ENCODE data around the gene ENOPH1. TPM values are rescaled to one million over a fixed set of nuclear protein-coding genes. Genes with fewer than 3 reads are reported as not detected.
"Not testable (repeated sequence)": the region's sequence is repeated elsewhere in the genome, so short reads cannot be mapped to it uniquely, and the experiment has no call there.

Gene ENOPH1
- total RNA-seq, 1 donor, result 22.9 TPM

DNA sequence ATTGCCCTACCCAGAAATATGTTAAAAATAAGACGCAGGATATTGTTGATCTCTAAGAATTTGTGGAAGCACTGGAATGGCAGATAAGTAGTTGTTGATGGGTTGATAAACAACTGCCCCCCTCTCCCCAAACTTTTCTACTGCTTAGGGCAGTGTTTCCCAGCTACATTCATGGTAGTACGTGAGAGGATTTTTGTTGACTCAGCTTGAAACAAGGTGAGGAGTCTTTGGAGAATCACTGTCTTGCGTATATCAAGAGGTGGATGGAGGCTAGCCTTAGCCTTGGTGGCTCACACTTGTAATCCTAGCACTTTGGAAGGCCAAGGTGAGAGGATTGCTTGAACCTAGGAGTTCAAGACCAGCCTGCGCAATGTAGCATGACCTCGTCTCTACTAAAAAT lies 5.7 kb downstream of the ENOPH1 start:
- Histone ChIP-seq H3K4me3 (ENCODE audit: low read length) (no peak overlapping the region), H3K27me3 (ENCODE audit: insufficient read depth, low read length) (no peaks in the 10 kb centered on the region), H3K4me1 (ENCODE audit: insufficient read depth, low read length) (peaks cover 30% of the 10 kb centered on the region), H3K9me3 (ENCODE audit: low read depth, low read length) (no peaks in the 10 kb centered on the region)

DNA sequence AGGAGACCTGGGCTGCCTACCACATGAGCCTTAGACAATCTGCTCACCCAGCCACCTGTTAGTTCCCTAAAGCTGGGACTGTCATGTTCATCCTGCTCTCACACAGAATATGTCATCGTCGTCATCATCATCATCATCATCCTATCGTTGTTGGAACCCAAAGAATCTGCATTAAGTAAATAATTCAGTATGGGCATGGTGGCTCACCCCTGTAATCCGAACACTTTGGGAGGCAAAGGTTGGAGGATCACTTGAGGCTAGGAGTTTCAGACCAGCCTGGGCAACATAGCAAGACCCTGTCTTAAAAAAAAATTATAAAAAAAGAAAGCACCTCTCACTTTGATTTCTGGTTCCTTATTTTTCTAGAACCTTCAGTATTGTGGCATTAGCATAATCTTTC lies 6.4 kb downstream of the ENOPH1 start:
- no peaks in the 10 kb centered on the region for H3K27me3 ChIP-seq (ENCODE audit: insufficient read depth, low read length)
- no peaks in the 10 kb centered on the region for H3K9me3 ChIP-seq (ENCODE audit: low read depth, low read length)
- H3K4me3 ChIP-seq (ENCODE audit: low read length), result no peak overlapping the region
- peaks cover 24% of the 10 kb centered on the region for H3K4me1 ChIP-seq (ENCODE audit: insufficient read depth, low read length)

DNA sequence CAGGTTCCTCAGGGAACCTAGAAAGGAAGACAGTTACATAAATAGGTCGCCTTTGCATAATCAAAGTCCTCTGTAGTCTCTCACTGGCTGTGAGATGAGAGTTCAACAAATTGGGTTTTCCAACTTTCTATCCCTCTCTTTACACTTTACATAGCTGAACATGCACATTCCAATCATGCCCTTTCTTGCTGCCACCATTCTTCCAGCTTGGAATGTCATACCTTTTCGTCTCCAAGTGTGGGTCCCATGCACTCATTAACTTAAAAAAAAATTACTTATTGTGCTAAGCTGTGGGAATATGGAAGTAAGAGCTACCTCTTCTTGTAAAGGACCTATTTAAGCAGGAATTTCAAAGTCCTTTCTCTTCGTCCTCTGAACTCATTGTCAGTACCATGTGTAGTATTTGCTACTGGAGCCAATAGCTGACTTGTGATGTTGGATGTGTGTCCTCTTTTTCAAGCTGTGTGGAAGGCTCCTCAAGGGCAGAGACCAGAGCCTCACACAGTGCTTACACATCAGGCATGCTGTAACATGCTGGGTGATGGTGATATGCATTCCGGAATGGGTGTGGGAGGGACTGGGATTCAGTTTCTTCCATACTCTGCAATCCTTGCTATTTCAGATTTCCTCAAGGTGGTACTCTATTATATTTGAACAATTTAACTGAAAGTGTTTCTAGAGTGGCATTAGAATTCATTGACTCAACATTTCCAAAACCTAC lies 7.1 kb downstream of the ENOPH1 start:
- H3K27me3 ChIP-seq (ENCODE audit: insufficient read depth, low read length), result no peaks in the 10 kb centered on the region
- no peak overlapping the region for H3K4me3 ChIP-seq (ENCODE audit: low read length)
- H3K4me1 ChIP-seq (ENCODE audit: insufficient read depth, low read length), result peaks cover 17% of the 10 kb centered on the region
- no peaks in the 10 kb centered on the region for H3K9me3 ChIP-seq (ENCODE audit: low read depth, low read length)

- H3K9me3 ChIP-seq (ENCODE audit: low read depth, low read length), result no peaks in the 10 kb centered on the region
- peaks cover 10% of the 10 kb centered on the region for H3K4me1 ChIP-seq (ENCODE audit: insufficient read depth, low read length)
- no peaks in the 10 kb centered on the region for H3K27me3 ChIP-seq (ENCODE audit: insufficient read depth, low read length)
- no peak overlapping the region for H3K4me3 ChIP-seq (ENCODE audit: low read length)
These were observed 8.7 kb downstream of the ENOPH1 start for GRCh38 chr4:82439088-82439487.

GRCh38 chr4:82447886-82448285 lies 17.5 kb downstream of the ENOPH1 start:
- Histone ChIP-seq H3K4me1 (ENCODE audit: insufficient read depth, low read length) (no peaks in the 10 kb centered on the region), H3K4me3 (ENCODE audit: low read length) (no peak overlapping the region), H3K27me3 (ENCODE audit: insufficient read depth, low read length) (no peaks in the 10 kb centered on the region)

GRCh38 chr4:82450966-82451755 lies 20.8 kb downstream of the ENOPH1 start:
- Histone ChIP-seq H3K27me3 (ENCODE audit: insufficient read depth, low read length) (no peaks in the 10 kb centered on the region), H3K4me3 (ENCODE audit: low read length) (no peak overlapping the region), H3K9me3 (ENCODE audit: low read depth, low read length) (no peaks in the 10 kb centered on the region), H3K4me1 (ENCODE audit: insufficient read depth, low read length) (no peaks in the 10 kb centered on the region)

More at GRCh38 chr4:82447886-82448285, 17.5 kb downstream of the ENOPH1 start:
- no peaks in the 10 kb centered on the region for H3K9me3 ChIP-seq (ENCODE audit: low read depth, low read length)

DNA sequence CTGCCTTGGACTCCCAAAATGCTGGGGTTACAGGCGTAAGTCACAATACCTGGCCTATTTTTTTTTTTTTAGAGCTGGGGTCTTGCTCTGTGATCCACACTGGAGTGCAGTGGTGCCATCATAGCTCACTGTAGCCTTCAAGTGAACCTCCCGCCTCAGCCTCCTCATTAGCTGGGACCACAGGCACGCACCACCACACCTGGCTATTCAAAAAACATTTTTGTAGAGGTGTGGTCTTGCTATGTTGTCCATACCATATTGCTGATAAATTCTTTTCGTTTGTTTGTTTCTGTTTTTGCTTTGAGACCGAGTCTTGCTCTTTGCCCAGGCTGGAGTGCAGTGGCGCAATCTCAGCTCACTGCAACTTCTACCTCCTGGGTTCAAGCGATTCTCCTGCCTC lies 21.6 kb downstream of the ENOPH1 start:
- Histone ChIP-seq H3K9me3 (ENCODE audit: low read depth, low read length) (no peaks in the 10 kb centered on the region), H3K4me3 (ENCODE audit: low read length) (no peak overlapping the region), H3K4me1 (ENCODE audit: insufficient read depth, low read length) (no peaks in the 10 kb centered on the region), H3K27me3 (ENCODE audit: insufficient read depth, low read length) (no peaks in the 10 kb centered on the region)

GRCh38 chr4:82457266-82457665 lies 26.9 kb downstream of the ENOPH1 start:
- Histone ChIP-seq H3K9me3 (ENCODE audit: low read depth, low read length) (no peaks in the 10 kb centered on the region), H3K4me1 (ENCODE audit: insufficient read depth, low read length) (no peaks in the 10 kb centered on the region), H3K27me3 (ENCODE audit: insufficient read depth, low read length) (no peaks in the 10 kb centered on the region), H3K4me3 (ENCODE audit: low read length) (no peak overlapping the region)

DNA sequence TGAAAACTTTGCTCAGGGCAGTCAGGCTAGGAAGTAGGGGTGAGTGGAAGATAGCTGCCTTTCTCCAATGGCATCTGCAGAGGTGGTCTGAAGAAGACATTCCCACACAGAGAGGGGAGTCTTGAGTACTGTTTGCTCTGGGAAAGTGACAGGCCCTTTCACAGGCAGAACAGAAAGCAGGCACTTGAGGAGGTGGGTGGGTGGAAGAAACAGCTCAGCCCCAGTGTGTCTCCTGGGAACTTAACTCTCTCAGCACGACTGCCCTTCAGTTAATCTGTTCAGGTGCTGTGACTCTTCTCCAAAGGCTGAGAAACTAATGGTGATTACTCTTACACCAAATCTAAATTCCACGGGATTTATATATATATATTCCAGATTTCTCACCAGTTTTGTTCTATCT lies 28.3 kb downstream of the ENOPH1 start:
- Histone ChIP-seq H3K9me3 (ENCODE audit: low read depth, low read length) (no peaks in the 10 kb centered on the region), H3K4me1 (ENCODE audit: insufficient read depth, low read length) (no peaks in the 10 kb centered on the region), H3K27me3 (ENCODE audit: insufficient read depth, low read length) (no peaks in the 10 kb centered on the region), H3K4me3 (ENCODE audit: low read length) (no peak overlapping the region)

- no peaks in the 10 kb centered on the region for H3K9me3 ChIP-seq (ENCODE audit: low read depth, low read length)
- no peaks in the 10 kb centered on the region for H3K4me1 ChIP-seq (ENCODE audit: insufficient read depth, low read length)
- H3K27me3 ChIP-seq (ENCODE audit: insufficient read depth, low read length), result no peaks in the 10 kb centered on the region
- no peak overlapping the region for H3K4me3 ChIP-seq (ENCODE audit: low read length)
These were observed 31.3 kb downstream of the ENOPH1 start for GRCh38 chr4:82461710-82462109.

DNA sequence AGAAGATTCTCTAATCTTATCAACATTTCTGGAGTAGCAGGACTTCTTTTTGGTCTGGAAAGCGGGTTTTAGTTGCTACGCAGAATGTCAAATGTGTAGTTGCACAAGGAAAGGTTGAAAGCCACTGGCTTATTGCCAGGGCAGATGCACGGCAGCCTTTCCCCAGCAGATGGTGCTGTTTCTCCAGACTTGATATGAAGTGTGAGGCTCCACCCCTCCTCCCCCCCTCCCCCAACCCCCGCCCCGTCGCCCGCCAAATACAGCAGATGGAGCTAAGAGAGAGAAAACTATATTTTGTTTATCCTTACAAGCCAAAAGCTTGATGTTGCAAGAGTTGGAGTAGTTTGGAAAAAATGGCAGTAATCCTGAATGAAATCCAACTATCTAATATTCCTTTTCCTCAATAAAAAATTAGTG lies 32.0 kb downstream of the ENOPH1 start:
- H3K27me3 ChIP-seq (ENCODE audit: insufficient read depth, low read length), result no peaks in the 10 kb centered on the region
- H3K4me3 ChIP-seq (ENCODE audit: low read length), result no peak overlapping the region
- H3K9me3 ChIP-seq (ENCODE audit: low read depth, low read length), result no peaks in the 10 kb centered on the region
- no peaks in the 10 kb centered on the region for H3K4me1 ChIP-seq (ENCODE audit: insufficient read depth, low read length)

- Histone ChIP-seq H3K4me3 (ENCODE audit: low read length) (no peak overlapping the region), H3K27me3 (ENCODE audit: insufficient read depth, low read length) (no peaks in the 10 kb centered on the region), H3K9me3 (ENCODE audit: low read depth, low read length) (no peaks in the 10 kb centered on the region), H3K4me1 (ENCODE audit: insufficient read depth, low read length) (no peaks in the 10 kb centered on the region)
These were observed 32.8 kb downstream of the ENOPH1 start for GRCh38 chr4:82463221-82463620.

DNA sequence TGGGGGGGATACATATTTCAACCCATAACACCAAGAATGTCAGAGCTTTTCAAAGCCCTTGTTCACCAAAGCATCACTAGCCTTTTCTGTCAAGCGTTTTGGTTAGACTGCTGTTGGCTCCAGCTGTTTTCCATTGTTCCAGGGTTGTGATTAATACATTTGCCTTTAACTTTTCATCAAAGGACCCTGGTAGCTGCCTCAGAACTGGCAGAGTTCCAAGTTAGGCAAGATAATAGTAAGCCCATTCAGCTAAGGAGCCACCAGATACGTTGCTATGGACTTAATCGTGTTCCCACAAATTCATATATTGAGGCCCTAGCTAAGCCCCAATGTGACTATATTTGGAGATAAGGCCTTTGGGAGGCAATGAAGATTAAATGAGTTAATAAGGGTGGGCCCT lies 37.1 kb downstream of the ENOPH1 start:
- no peaks in the 10 kb centered on the region for H3K9me3 ChIP-seq (ENCODE audit: low read depth, low read length)
- H3K4me3 ChIP-seq (ENCODE audit: low read length), result no peak overlapping the region
- no peaks in the 10 kb centered on the region for H3K4me1 ChIP-seq (ENCODE audit: insufficient read depth, low read length)
- no peaks in the 10 kb centered on the region for H3K27me3 ChIP-seq (ENCODE audit: insufficient read depth, low read length)

DNA sequence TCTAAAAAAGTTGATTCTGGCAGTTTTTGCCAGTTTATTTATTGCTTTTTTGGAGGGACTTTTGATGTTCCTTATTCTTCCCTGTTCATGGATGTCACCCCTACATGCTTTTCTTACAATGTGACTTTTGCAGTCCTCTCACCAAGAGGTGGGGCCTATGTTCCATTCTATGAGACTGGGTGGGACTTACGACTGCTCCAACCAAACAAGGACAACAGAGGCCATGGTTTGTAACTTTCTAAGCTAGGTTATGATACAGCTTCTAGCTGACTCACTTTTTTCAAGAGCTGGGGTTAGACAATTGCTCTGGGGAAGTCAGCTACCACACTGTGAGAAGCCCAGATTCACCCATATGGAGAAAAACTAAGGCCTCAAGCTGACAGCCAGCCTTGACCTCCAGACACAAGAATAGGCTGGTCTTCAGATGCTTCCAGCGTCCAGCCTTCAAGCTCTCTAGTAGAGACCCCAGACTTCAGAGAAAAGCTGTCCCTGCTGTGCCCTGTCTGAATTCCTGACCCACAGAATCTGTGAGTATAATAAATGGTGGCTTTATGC lies 39.5 kb downstream of the ENOPH1 start:
- H3K4me1 ChIP-seq (ENCODE audit: insufficient read depth, low read length), result no peaks in the 10 kb centered on the region
- no peak overlapping the region for H3K4me3 ChIP-seq (ENCODE audit: low read length)
- no peaks in the 10 kb centered on the region for H3K27me3 ChIP-seq (ENCODE audit: insufficient read depth, low read length)
- no peaks in the 10 kb centered on the region for H3K9me3 ChIP-seq (ENCODE audit: low read depth, low read length)

GRCh38 chr4:82473080-82473479 lies 42.7 kb downstream of the ENOPH1 start:
- not testable (repeated sequence) for H3K4me3 ChIP-seq (ENCODE audit: low read length); H3K27me3 ChIP-seq (ENCODE audit: insufficient read depth, low read length); H3K4me1 ChIP-seq (ENCODE audit: insufficient read depth, low read length); H3K9me3 ChIP-seq (ENCODE audit: low read depth, low read length)
